Gastroesophageal sphincter (tissue), 3 donors: Measurements from ENCODE around the gene MPST.

Experiments
- CTCF ChIP-seq, 4 experiments: fragments of 200-600 bp in 2 of 4; fragments of 450-650 bp in 2 of 4; sonication (generic) in 1 of 4; IDR thresholded peaks; one replicate each; pipeline ENCODE4 v1.5.1; 2017 to 2019; ENCODE audit warnings: antibody characterized with exemption in 4 of 4, mild to moderate bottlenecking in 2 of 4, moderate library complexity in 2 of 4
- POLR2A ChIP-seq, 2 donors: fragments of 450-650 bp; IDR thresholded peaks; one replicate each; pipeline ENCODE4 v1.6.1; 2017; ENCODE audit warnings: antibody characterized with exemption in 2 of 2, mild to moderate bottlenecking in 2 of 2, moderate library complexity in 1 of 2

GRCh38 chr22:37015587-37015878, 4.0 kb upstream of the MPST start:
- no peak for TF ChIP-seq CTCF (IDR thresholded peaks at IDR 0.05)
- TF ChIP-seq POLR2A (IDR thresholded peaks at IDR 0.05) = no peak
